ENCODE measurements around the gene RASAL2. TPM values are rescaled to one million over a fixed set of nuclear protein-coding genes. Genes with fewer than 3 reads are reported as not detected.

Gene RASAL2
- total and polyA plus RNA-seq, 2 experiments from 2014 or later = 16.0 to 42.2 TPM

- TF ChIP-seq EZH2 (IDR thresholded peaks at IDR 0.05; ENCODE audit: low read depth, unreplicated experiment) = no peak
- no peak for TF ChIP-seq STAT1 (IDR thresholded peaks at IDR 0.05; ENCODE audit: unreplicated experiment)
- TF ChIP-seq POLR2AphosphoS5 (IDR thresholded peaks at IDR 0.05; ENCODE audit: low read depth) = no peak
- TF ChIP-seq ZNF462 (CRISPR knock-in tag; IDR thresholded peaks at IDR 0.05) = no peak
These were observed 185.2 kb downstream of the RASAL2 start (continued) for GRCh38 chr1:178278916-178279686.

- H3K27ac Mint-ChIP-seq = peak overlapping the region; percentile 86
- Histone ChIP-seq H4K20me1 (replicated peaks; ENCODE audit: insufficient read depth) (no peaks in the 10 kb centered on the region), H3K4me2 (peak overlapping the region; percentile 17), H3K79me2 (replicated peaks; ENCODE audit: insufficient read depth) (peaks cover 69% of the 10 kb centered on the region), H3K36me3 (ENCODE audit: insufficient read depth) (no peaks in the 10 kb centered on the region), H3K27me3 (ENCODE audit: insufficient read depth) (no peaks in the 10 kb centered on the region), H3K4me3 (peak overlapping the region; percentile 21), H3F3A (replicated peaks; ENCODE audit: low read depth) (no peaks in the 10 kb centered on the region), H3K9me2 (ENCODE audit: insufficient read depth) (no peaks in the 10 kb centered on the region), H3K27ac (ENCODE audit: low read depth) (peak overlapping the region; percentile 98), H2AFZ (no peak overlapping the region), H3K4me1 (ENCODE audit: insufficient read depth) (peaks cover 54% of the 10 kb centered on the region)
- H3K36me3 Mint-ChIP-seq (ENCODE audit: low read depth) = peaks cover 24% of the 10 kb centered on the region
- DNase-seq (ENCODE audit: low spot score) (peak; percentile 56), ATAC-seq (peak; percentile 62)
- no peak for TF ChIP-seq NANOG (IDR thresholded peaks at IDR 0.05; ENCODE audit: borderline replicate concordance)
- TF ChIP-seq CTCF (conservative IDR thresholded peaks at IDR 0.05; ENCODE audit: low read depth in 2 of 2) = peak; percentile 50 to 60
- H3K4me3 Mint-ChIP-seq = peak overlapping the region; percentile 67
- H3K9me3 Mint-ChIP-seq = peaks cover 8% of the 10 kb centered on the region; the same call in 2 of the 3 replicates
- peaks cover 4% of the 10 kb centered on the region for H3K27me3 Mint-ChIP-seq (ENCODE audit: insufficient read depth, low read depth, poor library complexity)
- H3K4me1 Mint-ChIP-seq = peaks cover 68% of the 10 kb centered on the region
These were observed 189.1 kb downstream of the RASAL2 start for GRCh38 chr1:178282949-178283367.

Data from GM23338 (cell line).